ENCODE data around the gene ADAMTSL5. TPM values are rescaled to one million over a fixed set of nuclear protein-coding genes. Genes with fewer than 3 reads are reported as not detected.
A peak's percentile ranks its signal among the peaks of the same experiment; 100 is the strongest.
"Not testable (repeated sequence)": the region's sequence is repeated elsewhere in the genome, so short reads cannot be mapped to it uniquely, and the experiment has no call there.

Gene ADAMTSL5
- total RNA-seq, 1 donor from 2014 or later = 69.7 TPM

DNA sequence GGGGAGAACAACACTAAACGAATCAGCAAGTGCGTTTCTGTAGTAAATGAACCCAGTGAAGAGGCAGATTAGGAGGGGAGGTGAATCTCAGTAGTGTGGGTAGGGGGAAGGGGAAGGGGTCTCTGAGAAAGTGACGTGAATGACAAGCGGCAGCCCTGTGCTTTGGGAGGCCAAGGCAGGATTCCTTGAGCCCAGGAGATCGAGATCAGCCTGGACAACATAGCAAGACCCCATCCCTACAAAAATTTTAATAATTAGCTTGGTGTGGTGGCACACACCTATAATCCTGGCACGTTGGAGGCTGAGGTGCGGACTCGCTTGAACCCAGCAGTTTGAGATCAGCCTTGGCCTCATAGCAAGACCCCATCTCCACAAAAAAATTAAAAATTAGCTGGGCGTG lies 19.2 kb upstream of the ADAMTSL5 start:
- DNase-seq (ENCODE audit: low spot score) = no peak
- intact Hi-C loops (cut with DNase I) = no loop called here

DNA sequence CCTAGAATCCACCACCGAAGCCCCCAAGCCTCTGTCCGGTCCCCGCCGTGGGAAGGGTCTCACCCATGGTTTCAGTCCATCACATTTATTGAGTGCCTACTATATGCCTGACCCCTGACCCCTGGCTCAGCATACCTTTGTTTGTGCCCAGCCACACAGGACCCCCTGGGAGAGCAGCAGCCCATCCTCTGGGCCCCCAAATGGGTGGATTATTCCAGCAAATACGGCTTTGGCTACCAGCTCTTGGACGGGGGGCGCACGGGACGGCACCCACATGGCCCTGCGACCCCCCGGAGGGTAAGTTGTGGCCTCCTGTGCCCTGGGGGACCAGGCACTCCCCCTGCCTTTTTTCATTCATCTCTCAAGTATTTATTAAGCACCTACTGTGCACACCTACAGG lies 18.8 kb upstream of the ADAMTSL5 start:
- intact Hi-C loops (cut with DNase I) = no loop called here

DNA sequence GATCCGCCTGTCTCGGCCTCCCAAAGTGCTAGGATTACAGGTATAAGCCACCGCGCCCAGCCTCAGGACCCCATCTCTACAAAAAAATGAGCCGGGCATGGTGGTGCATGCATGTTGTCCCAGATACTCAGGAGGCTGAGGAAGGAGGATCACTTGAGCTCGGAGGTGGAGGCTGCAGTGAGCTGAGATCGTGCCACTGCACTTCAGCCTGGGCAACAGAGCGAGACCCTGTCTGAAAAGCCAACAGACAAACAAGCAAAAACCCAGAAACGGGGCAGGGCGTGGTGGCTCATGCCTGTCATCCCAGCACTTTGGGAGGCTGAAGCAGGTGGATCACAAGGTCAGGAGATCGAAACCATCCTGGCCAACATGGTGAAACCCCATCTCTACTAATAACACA lies 18.0 kb upstream of the ADAMTSL5 start:
- intact Hi-C loops (cut with DNase I) = not testable (repeated sequence)

More for the DNA sequence above, 18.8 kb upstream of the ADAMTSL5 start:
- no peak for DNase-seq (ENCODE audit: low spot score)

DNA sequence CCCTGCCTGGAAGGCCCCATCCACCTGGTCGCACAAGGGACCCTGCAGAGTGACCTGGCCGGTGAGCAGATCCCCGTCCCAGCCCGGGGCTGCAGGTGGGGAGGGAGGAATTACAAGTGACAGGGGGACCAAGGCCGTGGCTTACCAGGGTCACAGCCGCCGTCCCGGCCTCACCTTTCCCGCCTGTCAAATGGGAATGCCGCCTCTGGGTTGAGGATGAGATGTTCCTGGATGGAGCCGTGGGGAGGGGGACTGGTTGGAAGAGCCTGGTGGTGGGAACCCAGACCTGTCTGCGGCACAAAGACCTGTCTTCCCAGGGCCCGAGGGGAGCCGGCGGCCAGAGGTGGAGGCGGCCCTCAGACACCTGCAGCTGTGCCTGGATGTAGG lies 16.6 kb upstream of the ADAMTSL5 start:
- DNase-seq (ENCODE audit: low spot score) = no peak

More for the DNA sequence above, 18.0 kb upstream of the ADAMTSL5 start:
- not testable (repeated sequence) for DNase-seq (ENCODE audit: low spot score)

DNA sequence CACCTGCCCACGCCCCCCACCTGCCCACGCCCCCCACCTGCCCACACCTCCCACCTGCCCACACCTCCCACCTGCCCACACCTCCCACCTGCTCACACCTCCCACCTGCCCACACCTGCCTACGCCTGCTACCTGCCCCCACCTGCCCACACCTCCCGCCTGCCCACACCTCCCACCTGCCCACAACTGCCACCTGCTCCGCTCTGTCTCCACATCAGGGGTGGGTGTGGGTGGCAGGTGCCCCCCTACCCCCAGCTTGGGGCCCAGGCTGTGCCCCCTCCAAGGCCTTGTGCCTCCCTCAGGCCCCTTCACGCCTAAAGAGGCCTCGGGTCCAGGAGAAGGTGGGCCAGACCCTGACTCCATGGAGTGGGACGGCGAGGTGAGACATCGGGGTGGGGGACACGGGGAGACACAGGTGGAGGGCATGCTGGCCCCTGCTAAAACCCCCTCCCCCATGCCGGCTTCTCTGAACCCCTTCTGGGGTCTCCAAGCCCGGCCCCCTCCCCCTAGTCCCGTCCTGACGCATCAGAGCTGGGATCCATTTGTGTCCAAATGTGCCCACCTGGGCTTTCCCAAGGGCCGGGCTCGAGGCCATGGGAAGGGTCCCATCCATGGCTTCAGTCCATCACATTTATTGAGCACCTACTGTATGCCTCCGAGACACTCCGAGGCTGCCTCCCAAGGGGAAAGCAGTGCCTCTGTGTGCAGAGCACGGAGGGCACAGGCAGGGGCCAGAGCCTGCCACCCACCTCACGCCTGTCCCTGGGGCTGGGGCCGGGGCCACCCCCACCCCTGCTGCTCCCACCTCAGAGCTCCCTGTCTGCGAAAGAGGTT lies 16.0 kb upstream of the ADAMTSL5 start:
- intact Hi-C loops (cut with DNase I) = no loop called here
- no peak for DNase-seq (ENCODE audit: low spot score)

More for the DNA sequence above, 16.6 kb upstream of the ADAMTSL5 start:
- intact Hi-C loops (cut with DNase I) = no loop called here

DNA sequence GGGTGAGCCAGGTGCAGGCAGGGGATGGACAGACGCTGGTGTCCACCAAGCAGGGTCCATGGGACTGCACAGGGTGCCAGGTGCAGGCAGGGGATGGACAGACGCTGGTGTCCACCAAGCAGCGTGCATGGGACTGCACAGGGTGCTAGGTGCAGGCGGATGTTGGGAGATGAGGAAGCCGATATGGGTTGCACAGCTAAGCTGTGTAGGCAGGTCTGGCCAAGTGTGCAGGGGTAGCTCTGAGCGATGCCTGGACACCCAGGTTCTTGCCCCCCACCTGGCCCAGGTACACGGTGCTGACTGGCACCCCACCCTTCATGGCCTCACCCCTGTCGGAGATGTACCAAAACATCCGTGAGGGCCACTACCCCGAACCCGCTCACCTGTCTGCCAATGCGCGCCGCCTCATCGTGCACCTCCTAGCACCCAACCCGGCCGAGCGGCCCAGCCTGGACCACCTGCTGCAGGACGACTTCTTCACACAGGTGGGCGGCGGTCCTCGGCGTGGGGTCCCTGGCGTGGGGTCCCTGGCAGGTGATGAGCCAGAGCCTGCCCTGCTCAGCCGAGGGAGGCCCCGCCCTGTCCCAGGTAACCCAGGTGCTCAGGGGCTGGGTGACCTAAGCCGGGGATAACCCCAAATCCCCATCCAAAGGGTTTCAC lies 15.0 kb upstream of the ADAMTSL5 start:
- intact Hi-C loops (cut with DNase I) = no loop called here
- no peak for DNase-seq (ENCODE audit: low spot score)

DNA sequence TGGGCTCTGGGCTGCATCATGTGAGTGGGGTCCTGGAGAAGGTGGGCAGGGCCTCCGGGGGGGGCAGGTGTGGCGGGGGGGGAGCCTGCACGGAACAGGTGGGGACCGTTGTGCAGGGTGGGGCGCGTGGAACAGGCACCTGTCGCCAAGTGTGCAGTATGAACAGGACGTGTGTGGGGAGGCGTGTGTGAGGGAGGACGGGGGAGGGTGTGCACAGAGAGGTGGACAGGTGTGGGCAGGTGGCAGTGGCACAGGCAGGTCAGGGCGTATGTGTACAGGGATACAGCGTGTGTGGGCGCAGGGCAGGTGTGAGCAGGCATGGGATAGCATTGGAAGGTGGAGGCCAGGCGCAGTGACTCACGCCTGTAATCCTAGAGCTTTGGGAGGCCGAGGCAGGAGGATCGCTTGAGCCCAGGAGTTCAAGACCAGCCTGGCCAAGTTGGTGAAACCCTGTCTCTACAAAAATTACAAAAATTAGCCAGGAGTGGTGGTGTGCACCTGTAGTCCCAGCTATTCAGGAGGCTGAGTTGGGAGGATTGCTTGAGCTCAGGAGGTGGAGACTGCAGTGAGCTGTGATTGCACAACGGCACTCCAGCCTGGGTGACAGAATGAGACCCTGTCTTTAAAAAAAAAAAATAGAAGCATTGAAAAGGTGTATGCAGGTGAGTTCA lies 14.3 kb upstream of the ADAMTSL5 start:
- no peak for DNase-seq (ENCODE audit: low spot score)
- intact Hi-C loops (cut with DNase I) = no loop called here

DNA sequence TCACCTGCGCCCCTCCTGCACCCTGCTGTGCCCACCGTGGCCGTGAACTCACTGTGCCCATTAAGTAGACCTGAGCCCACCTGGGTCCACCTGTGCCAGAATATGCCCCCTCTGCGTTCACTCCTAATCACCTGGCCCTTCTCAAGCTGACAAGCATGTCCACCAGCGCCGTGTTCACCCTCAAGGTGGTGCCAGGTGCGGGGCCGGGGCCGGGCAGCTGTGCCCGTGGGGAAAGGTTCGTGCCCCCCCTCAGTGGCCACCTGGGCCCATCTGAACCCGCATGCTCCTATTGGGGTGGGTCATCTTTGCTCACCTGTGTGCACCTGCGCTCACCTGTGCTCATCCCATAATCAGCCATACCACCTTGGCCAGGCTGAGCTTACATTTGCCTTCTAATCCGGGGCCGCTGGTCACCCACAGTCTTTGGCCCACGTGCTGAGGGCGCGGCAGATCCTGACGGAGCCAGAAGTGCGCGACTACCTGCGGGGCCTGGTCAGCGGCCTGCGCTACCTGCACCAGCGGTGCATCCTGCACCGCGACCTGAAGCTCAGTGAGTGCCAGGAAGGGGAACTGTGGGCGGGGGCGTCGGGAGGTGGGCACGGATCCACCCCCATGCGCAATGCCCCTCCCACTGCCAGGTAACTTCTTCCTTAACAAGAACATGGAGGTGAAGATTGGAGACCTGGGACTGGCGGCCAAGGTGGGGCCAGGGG lies 13.4 kb upstream of the ADAMTSL5 start:
- intact Hi-C loops (cut with DNase I) = no loop called here

DNA sequence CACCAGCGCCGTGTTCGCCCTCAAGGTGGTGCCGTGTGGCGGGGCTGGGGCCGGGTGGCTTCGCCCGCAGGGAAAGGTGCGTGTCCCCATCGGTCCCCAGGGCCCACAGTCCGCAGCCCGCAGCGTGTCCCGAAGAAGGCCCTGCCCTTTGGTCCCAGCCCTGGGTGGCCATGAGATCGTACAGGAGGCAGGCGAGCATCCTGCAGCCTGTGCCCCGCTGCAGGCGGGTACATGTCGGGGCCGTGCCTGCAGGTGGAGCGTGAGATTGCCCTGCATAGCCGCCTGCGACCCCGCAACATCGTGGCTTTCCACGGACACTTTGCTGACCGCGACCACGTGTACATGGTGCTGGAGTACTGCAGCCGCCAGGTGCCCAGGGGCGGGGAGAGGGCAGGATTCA lies 12.5 kb upstream of the ADAMTSL5 start:
- no peak for DNase-seq (ENCODE audit: low spot score)
- intact Hi-C loops (cut with DNase I) = no loop called here

More for the DNA sequence above, 13.4 kb upstream of the ADAMTSL5 start:
- no peak for DNase-seq (ENCODE audit: low spot score)

DNA sequence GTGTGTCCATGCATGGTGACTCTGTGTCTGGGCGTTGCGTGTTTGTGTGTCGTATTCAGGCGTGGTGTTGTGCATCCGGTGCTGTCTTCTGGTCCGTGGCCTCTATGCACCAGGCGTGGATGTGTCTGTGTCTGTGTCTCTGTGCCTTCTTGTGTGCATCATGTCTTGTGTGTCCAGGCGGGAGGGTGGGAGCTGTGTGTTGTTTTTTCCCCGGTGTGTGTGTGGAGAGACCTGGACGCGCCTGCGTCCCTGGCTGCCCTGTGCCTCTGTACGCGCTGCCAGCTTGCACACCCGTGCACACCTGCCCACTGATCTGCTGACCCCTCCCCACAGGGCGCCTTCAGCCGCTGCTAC lies 12.1 kb upstream of the ADAMTSL5 start:
- intact Hi-C loops (cut with DNase I) = no loop called here

DNA sequence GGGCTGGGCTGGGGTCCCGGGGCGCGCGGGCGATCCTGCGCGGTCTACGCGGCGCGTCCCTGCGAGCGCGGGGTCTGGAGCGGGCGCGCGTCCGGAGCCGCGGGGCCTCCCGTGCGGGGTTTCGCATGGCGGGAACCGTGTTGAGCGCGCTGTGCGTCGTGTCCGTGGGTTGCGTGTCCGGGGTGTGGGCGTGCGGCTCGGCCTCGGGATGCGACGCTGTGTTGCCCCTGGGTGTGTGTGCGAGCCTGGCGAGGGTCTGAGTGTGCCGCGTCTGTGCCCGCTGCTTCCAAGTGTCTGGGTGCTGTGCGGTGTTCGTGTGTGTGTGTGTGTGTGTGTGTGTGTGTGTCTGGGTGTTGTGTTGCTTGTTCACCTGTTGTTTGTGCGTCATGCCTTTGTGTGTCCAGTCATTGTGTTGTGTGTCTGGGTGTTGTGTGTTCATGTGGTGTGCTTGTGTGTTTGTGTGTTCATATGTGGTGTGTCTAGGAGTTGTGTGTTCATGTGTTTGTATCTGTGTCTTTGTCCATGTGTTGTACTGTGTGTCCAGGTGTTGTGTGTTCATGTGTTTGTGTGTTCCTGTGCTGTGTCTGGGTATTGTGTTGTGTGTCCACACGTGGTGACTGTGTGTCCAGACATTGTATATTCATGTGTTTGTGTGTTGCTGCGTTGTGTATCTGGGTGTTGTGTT lies 11.6 kb upstream of the ADAMTSL5 start:
- no peak for DNase-seq (ENCODE audit: low spot score)
- intact Hi-C loops (cut with DNase I) = no loop called here

More for the DNA sequence above, 12.1 kb upstream of the ADAMTSL5 start:
- DNase-seq (ENCODE audit: low spot score) = no peak

DNA sequence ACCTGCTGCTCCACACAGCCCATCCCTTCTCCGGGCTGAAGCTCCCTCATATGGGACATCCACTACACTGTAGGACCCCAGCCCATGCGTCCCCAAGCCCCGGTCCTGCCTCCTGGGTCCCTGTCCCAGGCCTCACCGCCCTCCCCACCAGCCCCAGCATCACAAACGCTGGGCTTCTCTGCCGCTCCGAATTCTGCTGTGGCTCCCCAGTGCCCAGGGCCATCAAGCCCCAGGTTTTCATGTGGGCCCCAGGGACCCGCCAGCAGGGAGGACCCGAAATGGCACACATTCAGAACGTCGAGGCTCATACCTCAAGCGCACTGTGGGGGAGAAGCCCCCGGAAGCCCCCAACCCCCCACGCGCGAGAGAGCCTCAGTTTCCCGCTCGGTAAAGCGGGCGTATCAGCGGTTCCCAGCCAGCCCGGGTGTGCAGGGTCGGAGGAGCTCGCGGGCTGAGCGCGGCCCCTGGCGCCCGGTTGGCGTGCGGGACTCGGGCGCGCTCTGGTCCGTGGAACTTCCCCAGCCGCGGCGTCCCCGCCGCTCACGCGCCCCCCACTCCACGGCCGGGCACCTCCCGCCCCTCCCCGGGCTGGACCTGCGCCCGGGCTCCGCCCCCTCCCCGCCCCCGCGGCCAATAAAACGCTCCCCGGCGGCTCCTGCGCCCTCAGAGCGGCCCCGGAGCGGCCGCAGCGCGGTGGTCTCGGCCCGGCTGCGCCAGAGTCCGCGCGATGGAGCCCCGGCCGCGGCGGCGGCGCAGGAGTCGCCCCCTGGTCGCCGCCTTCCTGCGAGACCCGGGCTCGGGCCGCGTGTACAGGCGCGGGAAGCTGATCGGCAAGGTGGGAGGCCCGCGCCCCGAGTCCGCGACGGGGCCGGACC lies 10.8 kb upstream of the ADAMTSL5 start, which contains the start of gene PLK5:
Gene PLK5, plus strand, starts transcription at position 666 of the 875 bp plus-strand sequence. CDS start 2,920 bp downstream, outside the sequence.
- DNase-seq (ENCODE audit: low spot score) = no peak
- intact Hi-C loops (cut with DNase I) = no loop called here

DNA sequence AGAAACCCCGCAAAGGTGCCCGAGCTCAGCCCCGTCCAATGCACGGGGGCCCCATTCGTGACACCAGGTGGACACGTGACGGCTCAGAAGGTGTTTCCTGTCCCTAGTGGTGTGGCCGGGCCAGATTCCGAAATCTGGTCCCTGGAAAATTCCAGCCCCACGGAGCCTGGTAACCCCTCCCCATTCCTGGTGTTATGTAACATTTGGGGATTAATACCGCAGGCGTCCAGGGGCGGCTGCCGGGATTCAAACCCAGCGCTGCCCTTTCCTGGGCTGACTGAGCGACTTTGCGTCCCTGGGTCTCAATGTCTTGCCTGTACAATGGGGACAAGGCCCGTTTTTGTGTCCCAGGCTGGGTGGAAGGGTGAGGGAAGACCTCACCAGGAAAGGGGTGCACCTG lies 10.0 kb upstream of the ADAMTSL5 start:
- intact Hi-C loops (cut with DNase I) = no loop called here
- no peak for DNase-seq (ENCODE audit: low spot score)

DNA sequence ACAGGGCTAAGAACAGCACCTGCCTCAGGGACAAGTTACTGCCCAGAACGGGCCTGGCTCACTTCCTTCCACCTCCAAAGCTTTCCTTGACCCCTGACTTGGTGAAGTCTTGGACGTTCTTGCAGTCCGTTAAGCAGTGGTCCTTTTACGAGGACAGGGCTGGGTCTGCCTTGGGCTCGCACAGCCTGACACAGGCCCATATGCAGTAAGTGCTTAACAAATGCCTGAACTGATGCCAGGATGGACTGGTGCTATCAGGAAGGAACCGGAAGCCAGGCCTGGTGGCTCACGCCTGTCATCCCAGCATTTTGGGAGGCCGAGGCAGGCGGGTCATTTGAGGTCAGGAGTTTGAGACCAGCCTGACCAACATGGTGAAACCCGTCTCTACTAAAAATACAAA lies 9.2 kb upstream of the ADAMTSL5 start:
- intact Hi-C loops (cut with DNase I) = no loop called here
- DNase-seq (ENCODE audit: low spot score) = no peak

DNA sequence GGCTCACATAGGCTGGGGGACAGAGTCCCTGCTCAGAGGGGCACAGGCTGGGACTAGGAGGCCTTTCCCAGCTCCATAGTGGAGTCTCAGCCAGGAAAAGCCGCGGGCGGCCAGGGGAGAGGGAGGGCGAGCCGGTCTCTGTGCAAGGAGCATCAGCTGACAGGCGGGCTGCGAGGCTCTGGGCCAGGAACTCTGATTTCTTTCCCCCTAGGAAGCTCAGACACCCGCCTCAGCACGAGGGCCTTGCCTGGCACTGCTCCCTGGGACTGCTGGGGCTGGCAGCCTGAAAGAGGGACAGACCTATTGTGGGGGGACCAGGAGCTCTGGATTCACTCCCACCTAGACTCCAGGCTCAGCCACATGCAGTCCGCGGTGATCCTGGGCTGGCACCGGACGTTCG lies 8.8 kb upstream of the ADAMTSL5 start:
- intact Hi-C loops (cut with DNase I) = no loop called here
- DNase-seq (ENCODE audit: low spot score) = peak; percentile 80

DNA sequence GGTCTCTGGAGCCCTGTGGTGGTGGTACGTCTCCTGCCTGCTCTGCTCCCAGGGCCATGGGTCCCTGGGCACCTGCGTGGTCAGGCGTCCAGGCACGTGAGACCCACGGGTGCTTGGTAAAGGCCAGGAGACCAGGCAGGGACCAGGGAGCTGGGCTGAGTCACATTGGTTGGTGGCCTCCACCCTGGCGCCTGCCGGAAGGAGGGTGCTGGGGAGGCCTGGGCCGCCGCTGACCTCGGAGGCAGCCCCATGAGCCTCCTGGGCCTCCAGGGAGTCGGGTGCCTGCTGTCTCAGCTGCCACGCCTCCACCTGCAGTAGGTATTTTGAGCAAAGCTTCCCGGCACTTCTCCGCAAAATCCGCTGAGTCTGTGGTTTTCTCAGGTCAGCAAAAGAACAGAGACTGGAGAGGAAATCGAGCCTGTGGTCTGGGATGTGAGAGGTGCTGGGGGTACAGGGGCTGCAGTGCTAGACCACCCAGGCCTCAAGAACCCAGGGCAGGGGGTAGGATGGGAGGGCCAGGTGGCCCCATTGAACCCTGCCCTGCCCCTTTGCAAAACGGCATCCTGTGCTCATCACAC lies 7.5 kb upstream of the ADAMTSL5 start:
- intact Hi-C loops (cut with DNase I) = no loop called here
- DNase-seq (ENCODE audit: low spot score) = no peak

DNA sequence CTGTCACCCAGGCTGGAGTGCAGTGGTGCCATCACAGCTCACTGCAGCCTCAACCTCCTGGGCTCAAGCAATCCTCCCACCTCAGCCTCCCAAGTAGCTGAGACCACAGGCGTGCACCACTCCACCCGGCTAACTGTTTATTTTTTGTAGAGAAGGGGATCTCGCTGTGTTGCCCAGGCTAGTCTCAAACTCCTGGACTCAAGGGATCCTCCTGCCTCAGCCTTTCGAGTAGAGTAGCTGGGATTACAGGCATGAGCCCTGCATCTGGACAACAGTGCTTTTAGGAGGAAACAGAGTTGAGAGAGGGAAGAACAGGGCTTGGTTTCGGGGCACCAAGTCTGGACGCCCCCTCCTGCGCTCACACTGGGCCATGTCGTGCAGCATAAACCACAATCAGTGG lies 7.0 kb upstream of the ADAMTSL5 start:
- DNase-seq (ENCODE audit: low spot score); intact Hi-C loops (cut with DNase I): not testable (repeated sequence)

DNA sequence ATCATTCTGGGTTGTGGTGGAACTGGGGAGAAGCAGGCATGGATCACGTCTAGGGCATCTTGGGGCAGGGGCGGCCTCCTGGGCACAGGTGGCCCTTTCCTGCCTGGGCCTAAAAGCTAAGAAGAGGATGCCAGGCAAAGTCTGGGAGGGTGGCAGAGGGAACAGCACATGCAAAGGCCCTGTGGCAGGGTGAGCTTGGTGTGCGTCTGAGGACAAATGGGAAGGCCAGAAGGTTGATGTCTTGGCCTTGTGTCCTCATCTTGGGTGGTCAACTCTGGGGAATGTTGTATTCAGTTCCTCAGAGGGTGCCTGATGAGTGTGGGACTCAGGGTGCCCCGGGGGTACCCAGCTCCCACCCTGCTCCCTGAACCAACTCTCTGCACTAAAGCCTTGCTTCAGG lies 5.7 kb upstream of the ADAMTSL5 start:
- DNase-seq (ENCODE audit: low spot score) = no peak
- intact Hi-C loops (cut with DNase I) = no loop called here
